KOPT-K1 (cell line): ENCODE measurements around the gene PASK.
A peak's percentile ranks its signal among the peaks of the same experiment; 100 is the strongest.
"Not testable (repeated sequence)": the region's sequence is repeated elsewhere in the genome, so short reads cannot be mapped to it uniquely, and the experiment has no call there.

Source experiments
- H3K27ac ChIP-seq: fragments of 200-600 bp; sonication (generic); 2 replicates; pipeline ENCODE4 v1.5.1; 2016; ENCODE audit warnings: antibody characterized with exemption, mild to moderate bottlenecking, low read depth, low read length; ENCODE audit not compliant: poor library complexity, severe bottlenecking
- H3K36me3 ChIP-seq: fragments of 200-600 bp; sonication (generic); 2 replicates; pipeline ENCODE4 v1.5.1; 2017; ENCODE audit warnings: antibody characterized with exemption, mild to moderate bottlenecking, low read length, moderate library complexity; ENCODE audit not compliant: insufficient read depth
- H3K9me3 ChIP-seq: fragments of 200-600 bp; sonication (generic); 2 replicates; pipeline ENCODE4 v1.5.1; 2017; ENCODE audit warnings: antibody characterized with exemption, low read length, mild to moderate bottlenecking; ENCODE audit not compliant: insufficient read depth, poor library complexity, severe bottlenecking

The PASK gene

GRCh38 chr2:241148891-241149674, at the start of gene PASK:
TSS of gene PASK (minus strand) at chr2:241149472. CDS start at chr2:241143032, 6,440 bp downstream.
- peak within 1 kb of the TSS; percentile 71 for H3K27ac ChIP-seq
- no peaks in the 10 kb centered on the region for H3K9me3 ChIP-seq
- peaks cover 22% of the 10 kb centered on the region; the same call in 1 of the 2 replicates for H3K36me3 ChIP-seq

- H3K27ac ChIP-seq, result no peak overlapping the region
- H3K9me3 ChIP-seq, result no peaks in the 10 kb centered on the region
- H3K36me3 ChIP-seq, result no peaks in the 10 kb centered on the region
These were observed 49.4 kb upstream of the PASK start for GRCh38 chr2:241198381-241199279.

GRCh38 chr2:241197947-241198346, 48.7 kb upstream of the PASK start:
- no peaks in the 10 kb centered on the region for H3K36me3 ChIP-seq
- H3K27ac ChIP-seq, result no peak overlapping the region
- no peaks in the 10 kb centered on the region for H3K9me3 ChIP-seq

- not testable (repeated sequence) for H3K27ac ChIP-seq, H3K36me3 ChIP-seq, H3K9me3 ChIP-seq
These were observed 48.0 kb upstream of the PASK start for GRCh38 chr2:241197246-241197645.

GRCh38 chr2:241195506-241196130, 46.3 kb upstream of the PASK start:
- Histone ChIP-seq H3K27ac (no peak overlapping the region), H3K9me3 (no peaks in the 10 kb centered on the region), H3K36me3 (no peaks in the 10 kb centered on the region)

GRCh38 chr2:241194811-241195210, 45.5 kb upstream of the PASK start:
- H3K27ac ChIP-seq, result no peak overlapping the region

GRCh38 chr2:241193271-241193670, 44.0 kb upstream of the PASK start:
- Histone ChIP-seq H3K27ac (no peak overlapping the region), H3K36me3 (no peaks in the 10 kb centered on the region), H3K9me3 (no peaks in the 10 kb centered on the region)

More at GRCh38 chr2:241194811-241195210, 45.5 kb upstream of the PASK start:
- H3K36me3 ChIP-seq, result no peaks in the 10 kb centered on the region
- no peaks in the 10 kb centered on the region for H3K9me3 ChIP-seq

- no peaks in the 10 kb centered on the region for H3K36me3 ChIP-seq
- H3K27ac ChIP-seq, result no peak overlapping the region
- H3K9me3 ChIP-seq, result no peaks in the 10 kb centered on the region
These were observed 41.8 kb upstream of the PASK start for GRCh38 chr2:241191081-241191480.

- Histone ChIP-seq H3K36me3 (no peaks in the 10 kb centered on the region), H3K27ac (no peak overlapping the region), H3K9me3 (no peaks in the 10 kb centered on the region)
These were observed 41.2 kb upstream of the PASK start for GRCh38 chr2:241190291-241190981.

- H3K36me3 ChIP-seq, result no peaks in the 10 kb centered on the region
- no peaks in the 10 kb centered on the region for H3K9me3 ChIP-seq
- H3K27ac ChIP-seq, result no peak overlapping the region
These were observed 40.6 kb upstream of the PASK start for GRCh38 chr2:241189856-241190201.

GRCh38 chr2:241189093-241189855, 40.0 kb upstream of the PASK start:
- no peaks in the 10 kb centered on the region for H3K9me3 ChIP-seq
- no peak overlapping the region for H3K27ac ChIP-seq
- H3K36me3 ChIP-seq, result no peaks in the 10 kb centered on the region

GRCh38 chr2:241188361-241189092, 39.3 kb upstream of the PASK start, which contains the start of gene ANO7:
TSS of gene ANO7 (plus strand) at chr2:241188677. CDS start at chr2:241190064, 1,387 bp downstream.
- Histone ChIP-seq H3K27ac (no peak within 1 kb of the TSS), H3K36me3 (peaks cover 4% of the 10 kb centered on the region; the same call in 1 of the 2 replicates)

GRCh38 chr2:241187918-241188234, 38.6 kb upstream of the PASK start:
- Histone ChIP-seq H3K9me3 (no peaks in the 10 kb centered on the region), H3K27ac (no peak overlapping the region), H3K36me3 (peaks cover 10% of the 10 kb centered on the region)

More at GRCh38 chr2:241188361-241189092, 39.3 kb upstream of the PASK start, which contains the start of gene ANO7:
- H3K9me3 ChIP-seq, result no peaks in the 10 kb centered on the region
